WTC11 (cell line): ENCODE measurements around the gene DENND1B. TPM values are rescaled to one million over a fixed set of nuclear protein-coding genes. Genes with fewer than 3 reads are reported as not detected.

Source experiments
- ATAC-seq: fragments of 200-7000 bp; cut with Tn5 transposase; 2 replicates; pipeline ENCODE4 v1.10.0; 2021; ENCODE audit warnings: mild to moderate bottlenecking, moderate library complexity
- CTCF ChIA-PET: fragments of 300-600 bp; sonication (Branson Sonifier 250); formaldehyde crosslinking; loops from one replicate; lab custom pipeline; 2021; ENCODE audit warnings: antibody characterized with exemption; lab: Charles Lee
- POLR2A ChIA-PET: fragments of 350-600 bp; sonication (Branson Sonifier 250); formaldehyde crosslinking; loops from one replicate; lab custom pipeline; 2021; ENCODE audit warnings: antibody characterized with exemption; lab: Charles Lee
- DNase-seq: peaks from one replicate; pipeline ENCODE4 v3.0.0; 2021; ENCODE audit warnings: low spot score
- H3K27ac Mint-ChIP-seq: 2 replicates; pipeline ENCODE4 v1.8.0; 2021; ENCODE audit warnings: mixed read lengths
- H3K27me3 Mint-ChIP-seq: 2 replicates; pipeline ENCODE4 v1.8.0; 2021; ENCODE audit warnings: low read depth, mild to moderate bottlenecking, moderate library complexity, mixed read lengths
- H3K36me3 Mint-ChIP-seq: 2 replicates; pipeline ENCODE4 v1.8.0; 2021; ENCODE audit warnings: mixed read lengths
- H3K4me1 Mint-ChIP-seq: 2 replicates; pipeline ENCODE4 v1.8.0; 2022; ENCODE audit warnings: mixed read lengths
- H3K4me3 Mint-ChIP-seq: 2 replicates; pipeline ENCODE4 v1.8.0; 2021; ENCODE audit warnings: mild to moderate bottlenecking, moderate library complexity, mixed read lengths
- H3K9me3 Mint-ChIP-seq: 2 replicates; pipeline ENCODE4 v1.8.0; 2021; ENCODE audit warnings: mixed read lengths
- E2F1 ChIP-seq: sonication (generic); formaldehyde crosslinking; IDR thresholded peaks from 2 replicates; pipeline ENCODE4 v1.8.0; 2022; ENCODE audit warnings: mild to moderate bottlenecking, missing genetic modification reagents
- ERG ChIP-seq: fragments of 250-450 bp; sonication (Bioruptor Pico); IDR thresholded peaks from 2 replicates; pipeline ENCODE4 v1.8.0; 2021; ENCODE audit warnings: mild to moderate bottlenecking
- FOXP4 ChIP-seq: sonication (generic); formaldehyde crosslinking; IDR thresholded peaks from 2 replicates; pipeline ENCODE4 v1.8.0; 2022; ENCODE audit warnings: mild to moderate bottlenecking, missing genetic modification reagents
- GABPB1 ChIP-seq: sonication (generic); formaldehyde crosslinking; IDR thresholded peaks from 2 replicates; pipeline ENCODE4 v1.8.1; 2023; ENCODE audit warnings: mild to moderate bottlenecking, missing genetic modification reagents
- GRHL2 ChIP-seq: fragments of 250-450 bp; sonication (Bioruptor Pico); IDR thresholded peaks from 2 replicates; pipeline ENCODE4 v1.8.0; 2022; ENCODE audit warnings: mild to moderate bottlenecking, moderate library complexity; ENCODE audit not compliant: insufficient replicate concordance, severe bottlenecking
- HMGXB4 ChIP-seq: sonication (generic); formaldehyde crosslinking; IDR thresholded peaks from 2 replicates; pipeline ENCODE4 v1.8.1; 2023; ENCODE audit warnings: mild to moderate bottlenecking, moderate library complexity, missing genetic modification reagents
- NR3C1 ChIP-seq: sonication (generic); formaldehyde crosslinking; conservative IDR thresholded peaks from 2 replicates; pipeline ENCODE4 v1.8.1; 2023; ENCODE audit warnings: low read depth, mild to moderate bottlenecking, missing genetic modification reagents
- SMAD3 ChIP-seq: sonication (generic); formaldehyde crosslinking; IDR thresholded peaks from 2 replicates; pipeline ENCODE4 v1.8.0; 2022; ENCODE audit warnings: missing genetic modification reagents, mild to moderate bottlenecking, borderline replicate concordance
- SOX15 ChIP-seq: fragments of 250-450 bp; sonication (Bioruptor Pico); IDR thresholded peaks from 2 replicates; pipeline ENCODE4 v1.9.0; 2021; ENCODE audit warnings: mild to moderate bottlenecking
- STAT6 ChIP-seq: sonication (generic); formaldehyde crosslinking; conservative IDR thresholded peaks from 2 replicates; pipeline ENCODE4 v1.8.1; 2023; ENCODE audit warnings: mild to moderate bottlenecking, low read depth, missing genetic modification reagents, moderate library complexity
- TEAD1 ChIP-seq: sonication (generic); formaldehyde crosslinking; IDR thresholded peaks from 2 replicates; pipeline ENCODE4 v1.8.0; 2022; ENCODE audit warnings: mild to moderate bottlenecking, missing genetic modification reagents
- USF1 ChIP-seq: sonication (generic); formaldehyde crosslinking; IDR thresholded peaks from 2 replicates; pipeline ENCODE4 v1.8.0; 2022; ENCODE audit warnings: mild to moderate bottlenecking, missing genetic modification reagents
- ZNF138 ChIP-seq: sonication (generic); formaldehyde crosslinking; conservative IDR thresholded peaks from 2 replicates; pipeline ENCODE4 v1.8.1; 2022; ENCODE audit warnings: mild to moderate bottlenecking, moderate library complexity, missing genetic modification reagents
- ZNF263 ChIP-seq: sonication (generic); formaldehyde crosslinking; IDR thresholded peaks from 2 replicates; pipeline ENCODE4 v1.8.1; 2022; ENCODE audit warnings: low read depth, mild to moderate bottlenecking, moderate library complexity, missing genetic modification reagents
- ZNF281 ChIP-seq: sonication (generic); formaldehyde crosslinking; IDR thresholded peaks from 2 replicates; pipeline ENCODE4 v1.8.0; 2023; ENCODE audit warnings: mild to moderate bottlenecking, missing genetic modification reagents
- total RNA-seq: library from RNA; stranded (reverse); gene quantifications from 3 replicates; pipeline ENCODE4 v1.2.3, GENCODE V29; 2021

The DENND1B gene
- total RNA-seq, 1 experiment from 2014 or later = 4.3 TPM

GRCh38 chr1:197695961-197696360, 79.3 kb downstream of the DENND1B start (continued):
- TF ChIP-seq HMGXB4 (no peak), SMAD3 (CRISPR knock-in tag) (no peak), USF1 (CRISPR knock-in tag) (no peak), NR3C1 (CRISPR knock-in tag) (no peak), GRHL2 (no peak), FOXP4 (CRISPR knock-in tag) (no peak), E2F1 (no peak), ERG (no peak), TEAD1 (no peak)

GRCh38 chr1:197692965-197693364, 82.3 kb downstream of the DENND1B start:
- TF ChIP-seq TEAD1 (no peak), STAT6 (no peak), GABPB1 (CRISPR knock-in tag) (no peak), SOX15 (no peak), ZNF138 (CRISPR knock-in tag) (no peak), ZNF263 (CRISPR knock-in tag) (no peak), ZNF281 (CRISPR knock-in tag) (no peak)
- H3K4me1 Mint-ChIP-seq = peaks cover 3% of the 10 kb centered on the region; the same call in 1 of the 2 replicates
- DNase-seq (no peak), ATAC-seq (no peak)
- ChIA-PET POLR2A (interaction anchor here (0.7 kb wide), 1 partner anchor 23 kb away, joined by 3 read pairs; no protein-coding TSS in a partner anchor), CTCF (interaction anchor here (0.8 to 1.5 kb wide), 2 partner anchors 176 to 223 kb away, joined by 4 to 6 read pairs; no protein-coding TSS in a partner anchor)
- peaks cover 13% of the 10 kb centered on the region for H3K9me3 Mint-ChIP-seq
- H3K27ac Mint-ChIP-seq = no peak overlapping the region
- H3K4me3 Mint-ChIP-seq = no peak overlapping the region
- H3K36me3 Mint-ChIP-seq = peaks cover 9% of the 10 kb centered on the region
- no peaks in the 10 kb centered on the region for H3K27me3 Mint-ChIP-seq
